ENCODE data around the gene GPR35. TPM values are rescaled to one million over a fixed set of nuclear protein-coding genes. Genes with fewer than 3 reads are reported as not detected.
A peak's percentile ranks its signal among the peaks of the same experiment; 100 is the strongest.

GPR35 gene, protein sequence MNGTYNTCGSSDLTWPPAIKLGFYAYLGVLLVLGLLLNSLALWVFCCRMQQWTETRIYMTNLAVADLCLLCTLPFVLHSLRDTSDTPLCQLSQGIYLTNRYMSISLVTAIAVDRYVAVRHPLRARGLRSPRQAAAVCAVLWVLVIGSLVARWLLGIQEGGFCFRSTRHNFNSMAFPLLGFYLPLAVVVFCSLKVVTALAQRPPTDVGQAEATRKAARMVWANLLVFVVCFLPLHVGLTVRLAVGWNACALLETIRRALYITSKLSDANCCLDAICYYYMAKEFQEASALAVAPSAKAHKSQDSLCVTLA
- total RNA-seq (1 to 10 TPM in 3 of 9 donors, under 1 TPM in 5, not detected in 1; 0.48 to 2.7 (median 0.78) TPM), polyA plus RNA-seq (1 to 10 TPM; 1.1 to 1.3 TPM)
- long read RNA-seq, donor 1, result 0 reads
- long read RNA-seq, donor 2, partial matches to known transcripts, result 0 of 2 reads
- long read RNA-seq, donor 2, other reads (novel, unspliced or antisense), result 1 of 2 reads
- long read RNA-seq, donor 3, partial matches to known transcripts, result 0 of 1 reads
- long read RNA-seq, donor 3, other reads (novel, unspliced or antisense), result 0 of 1 reads

- 59 to 70% (median 64%) methylated on average over 18 to 23 of the region's 23 CpGs for WGBS, 4 donors
- peak in 3 of 4 donors; percentile 33 to 52 (median 40) for ATAC-seq
- Histone ChIP-seq H3K4me1 (peaks cover 0 to 48% (median 0%) of the 10 kb centered on the region in 12 donors), H3K36me3 (no peaks in the 10 kb centered on the region), H3K27ac (peak within 1 kb of the TSS in 1 of 12 donors; percentile 71), H3K9me3 (no peaks in the 10 kb centered on the region), H3K4me3 (peak within 1 kb of the TSS in 1 of 12 donors; percentile 36), H3K27me3 (no peaks in the 10 kb centered on the region)
- TF ChIP-seq POLR2A (IDR thresholded peaks at IDR 0.05) (no peak), CTCF (IDR thresholded peaks at IDR 0.05) (no peak)
- intact Hi-C loops (cut with DNase I), result no loop called here
- peak in 3 of 5 donors; percentile 32 to 79 (median 42) for DNase-seq
Observed at GRCh38 chr2:240624950-240625621, at the start of gene GPR35. Gene GPR35 (plus strand): TSS chr2:240625480. CDS start chr2:240629953, 4,473 bp downstream.

DNA sequence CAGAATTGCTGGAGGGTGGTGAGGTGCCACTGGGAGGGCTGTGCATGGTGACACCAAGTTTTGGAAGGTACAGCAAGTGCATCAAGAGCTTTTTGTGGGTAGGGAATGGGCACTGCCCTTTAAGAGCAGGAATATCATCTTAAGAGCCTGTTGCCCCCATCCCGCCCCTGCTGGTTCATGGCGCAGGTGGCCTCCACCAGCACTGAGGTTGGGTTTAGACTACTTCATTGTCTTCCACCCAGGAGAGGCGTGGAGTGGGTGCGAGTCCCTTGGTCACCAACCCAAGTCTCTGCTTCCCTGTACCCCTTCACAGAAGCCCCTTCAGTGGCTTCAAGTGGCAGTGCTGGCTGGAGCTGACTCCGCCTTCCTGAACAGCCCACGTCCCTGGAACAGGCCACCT is 49.2 kb upstream of the GPR35 start:
- DNase-seq, result peak in 1 of 5 donors; percentile 43
- no peak for ATAC-seq
- peaks cover 0 to 67% (median 39%) of the 10 kb centered on the region in 9 donors for H3K36me3 ChIP-seq

DNA sequence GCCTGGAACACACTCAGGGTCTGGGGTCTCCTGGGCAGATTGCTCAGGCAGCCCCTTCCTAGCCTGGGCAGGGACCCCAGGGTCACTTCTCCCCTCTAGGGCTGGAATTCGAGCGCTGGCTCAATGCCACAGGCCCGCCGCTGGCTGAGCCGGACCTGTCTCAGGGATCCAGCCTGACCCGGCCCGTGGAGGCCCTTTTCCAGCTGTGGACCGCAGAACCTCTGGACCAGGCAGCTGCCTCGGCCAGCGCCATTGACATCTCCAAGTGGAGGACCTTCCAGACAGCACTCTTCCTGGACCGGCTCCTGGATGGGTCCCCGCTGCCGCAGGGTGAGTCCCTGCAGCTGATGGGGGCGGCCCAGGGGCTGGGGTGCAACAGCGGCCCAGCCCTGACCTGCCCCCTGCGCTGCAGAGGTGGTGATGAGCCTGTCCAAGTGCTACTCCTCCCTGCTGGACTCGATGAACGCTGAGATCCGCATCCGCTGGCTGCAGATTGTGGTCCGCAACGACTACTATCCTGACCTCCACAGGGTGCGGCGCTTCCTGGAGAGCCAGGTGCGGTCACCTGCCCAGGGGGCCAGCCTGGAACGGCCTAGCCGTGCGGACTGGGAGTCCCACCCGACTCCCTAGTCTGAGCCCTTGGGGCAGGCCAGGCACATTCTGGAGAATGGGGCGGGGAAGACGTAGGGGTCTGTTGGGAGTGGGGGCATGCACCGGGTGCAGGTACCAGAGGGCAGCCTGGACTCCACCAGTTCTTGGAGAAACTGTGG is 48.7 kb upstream of the GPR35 start:
- WGBS, 4 donors, result 90 to 93% (median 93%) methylated on average over 11 to 32 of the region's 32 CpGs
- TF ChIP-seq POLR2A (IDR thresholded peaks at IDR 0.05) (no peak), CTCF (IDR thresholded peaks at IDR 0.05) (no peak)

More for the DNA sequence above, 49.2 kb upstream of the GPR35 start:
- 79 to 89% (median 83%) methylated on average over 5 to 6 of the region's 6 CpGs for WGBS, 4 donors
- TF ChIP-seq POLR2A (IDR thresholded peaks at IDR 0.05), result no peak
- peaks cover 0 to 36% (median 16%) of the 10 kb centered on the region in 12 donors for H3K4me1 ChIP-seq
- no peak overlapping the region for H3K27ac ChIP-seq
- H3K27me3 ChIP-seq, result no peaks in the 10 kb centered on the region
- intact Hi-C loops (cut with DNase I), result no loop called here
- no peak overlapping the region for H3K4me3 ChIP-seq
- peaks cover 0 to 4% (median 0%) of the 10 kb centered on the region in 12 donors for H3K9me3 ChIP-seq

More for the DNA sequence above, 48.7 kb upstream of the GPR35 start:
- peaks cover 0 to 35% (median 16%) of the 10 kb centered on the region in 12 donors for H3K4me1 ChIP-seq
- no peak overlapping the region for H3K4me3 ChIP-seq
- H3K36me3 ChIP-seq, result peaks cover 0 to 67% (median 39%) of the 10 kb centered on the region in 9 donors
- H3K27me3 ChIP-seq, result no peaks in the 10 kb centered on the region
- intact Hi-C loops (cut with DNase I), result no loop called here
- no peak overlapping the region for H3K27ac ChIP-seq
- peaks cover 0 to 9% (median 0%) of the 10 kb centered on the region in 12 donors for H3K9me3 ChIP-seq
- ATAC-seq (no peak), DNase-seq (peak in 2 of 5 donors; percentile 28 to 60)

Measured in heart left ventricle (tissue), 16 donors.